Osteoblast (primary cell): ENCODE data around the gene INSRR. TPM values are rescaled to one million over a fixed set of nuclear protein-coding genes. Genes with fewer than 3 reads are reported as not detected.

Source experiments
- DNase-seq: peaks from one replicate; pipeline ENCODE4 v3.0.0; 2011; ENCODE audit warnings: low spot score, mixed read lengths; ENCODE audit not compliant: insufficient read length; ENCODE audit errors: missing footprints
- H2AFZ ChIP-seq: 2 replicates; pipeline ENCODE4 v1.6.0; 2011; ENCODE audit warnings: mild to moderate bottlenecking, low read length
- H3K27ac ChIP-seq: 2 replicates; pipeline ENCODE4 v1.5.1; 2011; ENCODE audit warnings: mild to moderate bottlenecking, low read depth, low read length, moderate library complexity
- H3K27me3 ChIP-seq: 2 replicates; pipeline ENCODE4 v1.6.0; 2012; ENCODE audit warnings: mild to moderate bottlenecking, control low read depth, inconsistent platforms, low read length, moderate library complexity; ENCODE audit not compliant: insufficient read depth
- H3K36me3 ChIP-seq: 2 replicates; pipeline ENCODE4 v1.5.1; 2011; ENCODE audit warnings: mild to moderate bottlenecking, low read length, control low read depth, moderate library complexity; ENCODE audit not compliant: insufficient read depth
- H3K4me1 ChIP-seq: 2 replicates; pipeline ENCODE4 v1.5.1; 2011; ENCODE audit warnings: mild to moderate bottlenecking, low read length, control low read depth, moderate library complexity; ENCODE audit not compliant: insufficient read depth
- H3K4me2 ChIP-seq: 2 replicates; pipeline ENCODE4 v1.6.0; 2011; ENCODE audit warnings: mild to moderate bottlenecking, low read length; ENCODE audit not compliant: insufficient read depth
- H3K4me3 ChIP-seq: fragments of 200-600 bp; sonication (generic); 3 replicates; pipeline ENCODE4 v1.5.1; 2012; ENCODE audit warnings: mild to moderate bottlenecking, low read length, inconsistent platforms; ENCODE audit not compliant: insufficient read depth
- H3K79me2 ChIP-seq: 2 replicates; pipeline ENCODE4 v1.6.0; 2012; ENCODE audit warnings: mild to moderate bottlenecking, low read length, control low read depth, inconsistent platforms; ENCODE audit not compliant: insufficient read depth
- H3K9me3 ChIP-seq: 2 replicates; pipeline ENCODE4 v1.5.1; 2011; ENCODE audit warnings: low read depth, low read length, control low read depth
- H4K20me1 ChIP-seq: 2 replicates; pipeline ENCODE4 v1.6.0; 2012; ENCODE audit warnings: mild to moderate bottlenecking, low read length, control low read depth; ENCODE audit not compliant: insufficient read depth
- total RNA-seq: library from RNA; depleted of rRNA; stranded (reverse); fragments of >200 nt; gene quantifications from 2 replicates; pipeline ENCODE4 v1.2.3, GENCODE V29; 2012
- TF ChIP-seq, protein P1 (sequence below): IDR thresholded peaks from 2 replicates; pipeline ENCODE4 v1.5.1; 2011; ENCODE audit warnings: mild to moderate bottlenecking, low read depth, low read length, moderate library complexity; ENCODE audit errors: extremely low read depth

Gene INSRR
- total RNA-seq, 1 donor: 0.36 TPM

DNA sequence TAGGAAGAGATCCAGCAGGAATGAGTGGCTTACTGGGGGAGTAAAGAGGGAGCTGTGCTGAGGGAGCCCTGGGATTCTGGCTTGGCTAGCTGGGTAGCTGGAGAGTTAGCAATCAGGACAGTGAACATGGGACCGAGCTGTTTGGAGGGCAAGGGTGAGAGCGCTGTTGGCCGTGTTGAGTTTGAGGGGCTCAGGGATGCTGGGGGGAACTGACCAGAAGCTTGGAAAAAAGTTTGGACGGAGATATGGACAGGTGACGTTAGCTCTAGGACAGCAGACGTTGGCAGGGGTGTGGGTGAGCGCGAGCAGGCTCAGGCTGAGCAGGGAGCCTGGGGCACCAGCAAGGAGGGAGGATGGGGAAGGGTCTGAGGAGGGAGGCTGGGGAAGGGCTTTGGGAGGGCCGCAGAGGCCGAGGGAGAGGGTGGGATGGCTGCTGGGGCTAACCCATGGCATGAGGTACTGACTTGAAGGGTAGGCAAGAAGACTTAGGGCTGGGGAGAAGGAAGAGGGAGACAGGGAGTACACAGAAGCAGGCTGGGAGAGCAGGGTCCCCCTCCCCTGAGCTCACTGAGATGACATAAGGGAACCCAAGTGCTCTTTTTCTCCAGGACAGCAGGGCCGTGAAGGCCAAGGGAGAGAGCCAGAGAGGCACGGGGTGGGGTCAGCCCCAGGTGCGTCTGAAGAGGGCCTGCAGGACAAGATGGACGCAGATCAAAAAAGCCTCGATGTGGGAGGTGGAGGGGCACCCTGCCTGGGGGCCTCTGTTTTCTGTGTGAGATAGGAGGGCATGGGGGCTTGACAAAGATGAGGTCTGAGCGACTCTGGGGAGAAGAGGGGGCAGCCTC is 50.5 kb downstream of the INSRR start:
- Histone ChIP-seq H3K9me3 (no peaks in the 10 kb centered on the region), H3K4me2 (no peak overlapping the region), H4K20me1 (no peaks in the 10 kb centered on the region), H3K4me3 (no peak overlapping the region), H3K79me2 (no peaks in the 10 kb centered on the region), H3K36me3 (no peaks in the 10 kb centered on the region), H3K27me3 (no peaks in the 10 kb centered on the region), H3K4me1 (peaks cover 16% of the 10 kb centered on the region), H3K27ac (no peak overlapping the region), H2AFZ (no peak overlapping the region)
- TF ChIP-seq, protein P1, sequence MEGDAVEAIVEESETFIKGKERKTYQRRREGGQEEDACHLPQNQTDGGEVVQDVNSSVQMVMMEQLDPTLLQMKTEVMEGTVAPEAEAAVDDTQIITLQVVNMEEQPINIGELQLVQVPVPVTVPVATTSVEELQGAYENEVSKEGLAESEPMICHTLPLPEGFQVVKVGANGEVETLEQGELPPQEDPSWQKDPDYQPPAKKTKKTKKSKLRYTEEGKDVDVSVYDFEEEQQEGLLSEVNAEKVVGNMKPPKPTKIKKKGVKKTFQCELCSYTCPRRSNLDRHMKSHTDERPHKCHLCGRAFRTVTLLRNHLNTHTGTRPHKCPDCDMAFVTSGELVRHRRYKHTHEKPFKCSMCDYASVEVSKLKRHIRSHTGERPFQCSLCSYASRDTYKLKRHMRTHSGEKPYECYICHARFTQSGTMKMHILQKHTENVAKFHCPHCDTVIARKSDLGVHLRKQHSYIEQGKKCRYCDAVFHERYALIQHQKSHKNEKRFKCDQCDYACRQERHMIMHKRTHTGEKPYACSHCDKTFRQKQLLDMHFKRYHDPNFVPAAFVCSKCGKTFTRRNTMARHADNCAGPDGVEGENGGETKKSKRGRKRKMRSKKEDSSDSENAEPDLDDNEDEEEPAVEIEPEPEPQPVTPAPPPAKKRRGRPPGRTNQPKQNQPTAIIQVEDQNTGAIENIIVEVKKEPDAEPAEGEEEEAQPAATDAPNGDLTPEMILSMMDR: no peak
- DNase-seq: no peak

DNA sequence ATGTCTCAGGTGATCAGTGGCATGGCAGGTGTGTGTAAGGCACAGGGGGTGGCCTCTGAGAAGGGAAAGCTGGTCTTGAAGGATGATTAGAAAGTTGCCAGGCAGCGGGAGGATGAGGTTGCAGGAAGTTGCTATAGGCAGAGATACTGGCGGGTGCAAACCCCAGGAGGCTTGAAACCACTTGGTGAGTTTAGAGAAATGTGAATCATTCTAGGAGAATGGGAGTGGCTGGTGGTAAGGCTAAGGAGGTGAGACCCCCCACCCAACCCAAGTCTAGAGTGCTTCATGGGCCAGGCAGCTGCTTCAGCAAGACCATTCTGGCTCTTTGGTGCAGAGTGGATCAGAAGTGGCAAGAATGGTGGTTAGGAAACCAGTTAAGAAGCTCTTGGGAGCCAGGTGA is 51.3 kb downstream of the INSRR start:
- Histone ChIP-seq H3K79me2 (no peaks in the 10 kb centered on the region), H4K20me1 (no peaks in the 10 kb centered on the region), H3K4me1 (peaks cover 9% of the 10 kb centered on the region), H3K27ac (no peak overlapping the region), H2AFZ (no peak overlapping the region), H3K9me3 (no peaks in the 10 kb centered on the region), H3K4me3 (no peak overlapping the region), H3K27me3 (no peaks in the 10 kb centered on the region), H3K4me2 (no peak overlapping the region), H3K36me3 (no peaks in the 10 kb centered on the region)
- DNase-seq: peak; percentile 86
- TF ChIP-seq, protein P1: no peak

DNA sequence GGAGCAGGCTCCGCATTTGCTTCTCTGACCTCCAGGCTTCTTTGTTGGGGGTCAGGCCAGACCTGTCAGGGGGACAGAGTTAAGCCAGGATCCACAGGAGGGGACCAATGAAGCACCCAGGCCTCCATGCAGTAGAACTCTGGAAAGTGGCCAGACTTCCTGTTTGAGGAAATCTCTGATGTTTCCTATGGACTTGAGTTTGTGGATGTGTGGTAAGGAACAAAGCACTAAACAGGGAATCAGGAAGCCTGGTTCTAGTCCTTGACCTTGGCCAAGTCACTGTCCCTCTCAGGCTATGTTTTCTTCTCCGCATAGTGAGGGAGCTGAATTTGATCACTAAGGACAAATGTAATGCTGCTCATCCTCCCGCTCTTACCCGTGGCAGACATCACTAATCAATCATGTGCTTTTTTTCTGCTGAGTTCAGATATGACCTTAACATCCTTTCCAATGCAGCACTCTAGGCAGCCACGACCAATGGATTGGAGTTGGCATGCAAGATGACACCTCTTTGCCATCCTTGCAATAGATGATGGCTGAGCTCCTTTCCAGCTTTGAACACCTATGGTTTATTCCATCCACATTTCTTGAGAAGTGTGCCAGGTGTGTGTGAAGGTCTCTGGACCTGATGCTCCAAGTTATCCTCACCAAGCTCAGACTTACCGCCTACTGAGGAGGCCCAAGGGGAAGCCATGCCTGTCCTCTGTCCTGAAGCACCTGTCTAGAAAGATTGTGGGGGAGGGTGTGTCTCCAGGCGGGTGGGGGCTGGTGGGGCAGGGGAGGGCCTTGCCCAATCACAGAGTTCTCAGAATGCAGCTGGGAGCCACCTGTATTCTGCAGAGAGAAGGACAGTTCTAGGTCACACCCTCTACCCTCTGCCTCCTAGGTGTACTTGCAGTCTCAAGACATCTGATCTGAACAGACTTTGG is 52.1 kb downstream of the INSRR start:
- Histone ChIP-seq H2AFZ (no peak overlapping the region), H3K9me3 (no peaks in the 10 kb centered on the region), H3K27me3 (no peaks in the 10 kb centered on the region), H4K20me1 (peaks cover 3% of the 10 kb centered on the region), H3K36me3 (no peaks in the 10 kb centered on the region), H3K4me2 (no peak overlapping the region), H3K4me1 (peaks cover 10% of the 10 kb centered on the region), H3K79me2 (no peaks in the 10 kb centered on the region), H3K27ac (no peak overlapping the region), H3K4me3 (no peak overlapping the region)
- TF ChIP-seq, protein P1: no peak
- no peak for DNase-seq
